Peyer's patch (tissue), 4 donors: ENCODE results near the gene ZBTB3. TPM values are rescaled to one million over a fixed set of nuclear protein-coding genes. Genes with fewer than 3 reads are reported as not detected.
"Not testable (repeated sequence)": the region's sequence is repeated elsewhere in the genome, so short reads cannot be mapped to it uniquely, and the experiment has no call there.

Experiments
- DNase-seq, 3 donors: peaks; one replicate each; pipeline ENCODE4 v3.0.0-alpha.2; 2017 to 2019
- H3K27ac ChIP-seq, 4 donors: fragments of 200-600 bp; sonication (generic); one replicate each; pipeline ENCODE4 v1.5.1; 2016 to 2019
- H3K27me3 ChIP-seq, 2 donors: fragments of 200-600 bp; sonication (generic); one replicate each; pipeline ENCODE4 v1.5.1; 2019
- H3K36me3 ChIP-seq, 3 donors: fragments of 200-600 bp; sonication (generic); one replicate each; pipeline ENCODE4 v1.5.1; 2016 to 2019
- H3K4me1 ChIP-seq, 4 donors: fragments of 200-600 bp; sonication (generic); one replicate each; pipeline ENCODE4 v1.5.1; 2016 to 2019
- H3K4me3 ChIP-seq, 4 donors: fragments of 200-600 bp; sonication (generic); 1 replicate in 3 of 4; 2 replicates in 1 of 4; pipeline ENCODE4 v1.5.1; 2016 to 2019; ENCODE audit warnings: mild to moderate bottlenecking in 1 of 4
- H3K9me3 ChIP-seq, 4 donors: fragments of 200-600 bp; sonication (generic); one replicate each; pipeline ENCODE4 v1.5.1; 2016 to 2019; ENCODE audit warnings: mild to moderate bottlenecking in 1 of 4
- POLR2A ChIP-seq, 2 donors: fragments of 450-650 bp; IDR thresholded peaks; one replicate each; pipeline ENCODE4 v1.5.1; 2017; ENCODE audit warnings: antibody characterized with exemption in 2 of 2, mild to moderate bottlenecking in 2 of 2, moderate library complexity in 2 of 2
- total RNA-seq, 4 donors: library from RNA; depleted of rRNA; stranded (reverse); fragments of >200 nt; gene quantifications; one replicate each; pipeline ENCODE4 v1.1.0, GENCODE V29; 2016
- TF ChIP-seq, protein P1 (sequence below), 6 experiments: fragments of 450-650 bp in 4 of 6; fragments of 200-600 bp in 2 of 6; sonication (generic) in 1 of 6; IDR thresholded peaks; one replicate each; pipeline ENCODE4 v1.5.1; 2017 to 2019; ENCODE audit warnings: antibody characterized with exemption in 6 of 6, mild to moderate bottlenecking in 3 of 6, moderate library complexity in 1 of 6

Gene ZBTB3
- total RNA-seq, 4 donors from 2014 or later, result 5.0 to 22.0 (median 9.2) TPM

DNA sequence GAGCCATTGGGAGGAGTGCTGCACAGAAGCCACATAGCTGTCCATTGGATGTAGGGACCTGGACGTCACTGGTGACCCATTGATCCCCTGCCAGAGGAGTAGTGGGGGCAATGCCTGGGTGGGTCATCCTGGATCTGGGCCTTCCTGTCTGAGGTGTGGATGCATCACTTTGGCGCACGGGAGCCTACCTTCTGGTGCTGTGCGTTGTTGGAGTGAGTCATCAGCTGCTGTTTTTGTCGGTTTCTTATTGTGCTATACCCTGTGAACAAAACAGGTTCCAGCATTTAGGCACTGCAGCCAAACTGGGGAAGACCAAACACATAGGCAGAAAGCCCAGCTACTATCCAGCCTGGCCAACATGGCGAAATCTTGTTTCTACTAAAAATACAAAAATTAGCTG lies 20.4 kb upstream of the ZBTB3 start:
- Histone ChIP-seq H3K4me1 (peaks cover 0 to 17% (median 6%) of the 10 kb centered on the region in 4 donors), H3K9me3 (no peaks in the 10 kb centered on the region), H3K36me3 (peaks cover 0 to 41% (median 0%) of the 10 kb centered on the region in 3 donors), H3K27me3 (no peaks in the 10 kb centered on the region), H3K27ac (no peak overlapping the region), H3K4me3 (no peak overlapping the region)
- DNase-seq, result no peak
- TF ChIP-seq, protein P1, sequence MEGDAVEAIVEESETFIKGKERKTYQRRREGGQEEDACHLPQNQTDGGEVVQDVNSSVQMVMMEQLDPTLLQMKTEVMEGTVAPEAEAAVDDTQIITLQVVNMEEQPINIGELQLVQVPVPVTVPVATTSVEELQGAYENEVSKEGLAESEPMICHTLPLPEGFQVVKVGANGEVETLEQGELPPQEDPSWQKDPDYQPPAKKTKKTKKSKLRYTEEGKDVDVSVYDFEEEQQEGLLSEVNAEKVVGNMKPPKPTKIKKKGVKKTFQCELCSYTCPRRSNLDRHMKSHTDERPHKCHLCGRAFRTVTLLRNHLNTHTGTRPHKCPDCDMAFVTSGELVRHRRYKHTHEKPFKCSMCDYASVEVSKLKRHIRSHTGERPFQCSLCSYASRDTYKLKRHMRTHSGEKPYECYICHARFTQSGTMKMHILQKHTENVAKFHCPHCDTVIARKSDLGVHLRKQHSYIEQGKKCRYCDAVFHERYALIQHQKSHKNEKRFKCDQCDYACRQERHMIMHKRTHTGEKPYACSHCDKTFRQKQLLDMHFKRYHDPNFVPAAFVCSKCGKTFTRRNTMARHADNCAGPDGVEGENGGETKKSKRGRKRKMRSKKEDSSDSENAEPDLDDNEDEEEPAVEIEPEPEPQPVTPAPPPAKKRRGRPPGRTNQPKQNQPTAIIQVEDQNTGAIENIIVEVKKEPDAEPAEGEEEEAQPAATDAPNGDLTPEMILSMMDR (IDR thresholded peaks at IDR 0.05), result no peak
- no peak for TF ChIP-seq POLR2A (IDR thresholded peaks at IDR 0.05)

DNA sequence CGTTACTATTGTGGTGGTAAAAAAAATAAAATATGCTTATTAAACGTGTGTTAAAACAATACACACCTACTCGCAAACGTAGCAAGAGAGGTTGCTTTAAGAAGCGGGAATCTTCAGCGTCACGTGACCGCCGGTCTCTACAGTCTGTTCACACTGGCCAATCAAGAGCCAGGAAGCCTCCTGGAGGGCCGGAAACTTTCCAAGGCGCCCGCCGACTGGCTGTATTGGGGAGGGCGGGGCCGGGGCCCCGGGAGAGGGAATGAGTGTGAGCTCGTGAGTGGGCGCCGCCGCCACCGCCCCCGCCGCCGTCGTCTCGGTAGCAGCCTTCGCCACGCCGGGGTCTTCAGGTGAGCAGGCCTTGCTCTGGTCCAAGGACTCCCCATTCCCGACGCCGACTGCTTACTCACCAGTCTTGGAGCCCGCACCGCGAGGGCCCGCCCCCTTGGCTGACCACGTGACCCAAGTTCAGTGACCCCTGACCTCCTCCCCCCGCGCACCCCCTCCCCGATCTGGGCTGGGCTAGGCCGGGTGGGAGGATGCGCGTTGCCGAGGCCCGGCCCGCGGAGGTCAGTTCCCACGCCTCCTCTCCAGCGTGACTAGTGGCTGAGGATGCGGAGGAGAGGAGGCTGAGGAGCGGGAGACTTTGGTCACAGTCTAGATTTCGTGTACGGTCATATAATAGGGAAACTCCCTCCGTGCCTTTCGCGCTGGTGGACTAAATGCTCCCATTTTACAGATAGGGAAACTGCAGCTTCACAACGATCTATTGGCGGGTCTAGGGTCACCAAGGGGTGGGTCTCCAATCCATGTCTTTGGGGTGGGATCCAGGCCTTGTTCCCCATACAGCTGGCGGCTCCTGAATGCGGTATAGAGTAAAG lies 17.4 kb upstream of the ZBTB3 start, which contains the start of gene TAF6L:
TAF6L (plus strand) TSS at position 253 of the 878 bp plus-strand sequence. CDS start 4,388 bp downstream, outside the sequence.
- peak; percentile 97 to 99 (median 98) for DNase-seq
- peak; percentile 39 to 53 for TF ChIP-seq POLR2A (IDR thresholded peaks at IDR 0.05)
- TF ChIP-seq, protein P1 (IDR thresholded peaks at IDR 0.05), result no peak
- no peaks in the 10 kb centered on the region for H3K27me3 ChIP-seq
- H3K9me3 ChIP-seq, result no peaks in the 10 kb centered on the region
- H3K4me1 ChIP-seq, result peaks cover 0 to 17% (median 6%) of the 10 kb centered on the region in 4 donors
- H3K36me3 ChIP-seq, result peaks cover 0 to 23% (median 0%) of the 10 kb centered on the region in 3 donors
- H3K27ac ChIP-seq, result peak within 1 kb of the TSS; percentile 85 to 98 (median 93)
- peak within 1 kb of the TSS; percentile 56 to 96 (median 76) for H3K4me3 ChIP-seq

DNA sequence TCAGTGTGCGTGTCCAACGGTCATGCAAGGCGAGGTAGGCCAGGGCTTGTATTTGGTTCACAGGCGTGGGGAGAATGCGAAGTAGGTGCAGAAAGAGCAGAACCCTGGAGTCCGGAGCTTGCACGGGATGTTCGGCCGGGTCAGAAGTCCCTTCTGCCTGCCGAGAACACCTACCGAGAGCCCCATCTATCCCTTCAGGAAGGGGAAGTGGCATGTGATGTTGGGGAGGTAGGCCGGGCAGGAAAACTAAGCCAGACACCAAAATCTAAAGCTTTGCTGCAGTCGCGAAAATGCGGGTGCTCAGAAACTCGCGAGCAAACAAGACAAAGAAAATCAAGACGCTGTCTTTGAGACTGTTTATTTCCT lies 16.8 kb upstream of the ZBTB3 start:
- no peaks in the 10 kb centered on the region for H3K27me3 ChIP-seq
- peak overlapping the region; percentile 85 to 98 (median 93) for H3K27ac ChIP-seq
- DNase-seq, result peak; percentile 40 to 59 (median 57)

DNA sequence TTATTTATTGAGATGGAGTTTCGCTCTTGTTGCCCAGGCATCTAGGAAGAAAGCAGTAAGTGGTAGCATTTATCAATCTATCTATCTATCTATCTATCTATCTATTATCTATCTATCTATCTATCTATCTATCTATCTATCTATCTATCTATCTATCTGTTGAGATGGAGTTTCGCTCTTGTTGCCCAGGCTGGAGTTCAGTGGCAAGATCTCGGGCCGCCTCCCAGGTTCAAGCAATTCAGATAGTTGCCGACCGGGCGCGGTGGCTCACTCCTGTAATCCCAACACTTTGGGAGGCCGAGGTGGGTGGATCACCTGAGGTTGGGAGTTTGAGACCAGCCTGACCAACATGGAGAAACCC lies 6.9 kb upstream of the ZBTB3 start:
- peaks cover 0 to 10% (median 4%) of the 10 kb centered on the region in 4 donors for H3K4me1 ChIP-seq
- not testable (repeated sequence) for H3K27me3 ChIP-seq, H3K36me3 ChIP-seq, H3K9me3 ChIP-seq, DNase-seq
- H3K4me3 ChIP-seq, result peak overlapping the region; percentile 65 to 81 (median 70)
- peak overlapping the region; percentile 82 to 87 (median 84) for H3K27ac ChIP-seq

More for the DNA sequence above, 16.8 kb upstream of the ZBTB3 start:
- Histone ChIP-seq H3K36me3 (peaks cover 0 to 23% (median 0%) of the 10 kb centered on the region in 3 donors), H3K9me3 (no peaks in the 10 kb centered on the region), H3K4me3 (peak overlapping the region; percentile 56 to 96 (median 76)), H3K4me1 (peaks cover 0 to 17% (median 6%) of the 10 kb centered on the region in 4 donors)
- TF ChIP-seq POLR2A (IDR thresholded peaks at IDR 0.05), result no peak
- TF ChIP-seq, protein P1 (IDR thresholded peaks at IDR 0.05), result no peak

DNA sequence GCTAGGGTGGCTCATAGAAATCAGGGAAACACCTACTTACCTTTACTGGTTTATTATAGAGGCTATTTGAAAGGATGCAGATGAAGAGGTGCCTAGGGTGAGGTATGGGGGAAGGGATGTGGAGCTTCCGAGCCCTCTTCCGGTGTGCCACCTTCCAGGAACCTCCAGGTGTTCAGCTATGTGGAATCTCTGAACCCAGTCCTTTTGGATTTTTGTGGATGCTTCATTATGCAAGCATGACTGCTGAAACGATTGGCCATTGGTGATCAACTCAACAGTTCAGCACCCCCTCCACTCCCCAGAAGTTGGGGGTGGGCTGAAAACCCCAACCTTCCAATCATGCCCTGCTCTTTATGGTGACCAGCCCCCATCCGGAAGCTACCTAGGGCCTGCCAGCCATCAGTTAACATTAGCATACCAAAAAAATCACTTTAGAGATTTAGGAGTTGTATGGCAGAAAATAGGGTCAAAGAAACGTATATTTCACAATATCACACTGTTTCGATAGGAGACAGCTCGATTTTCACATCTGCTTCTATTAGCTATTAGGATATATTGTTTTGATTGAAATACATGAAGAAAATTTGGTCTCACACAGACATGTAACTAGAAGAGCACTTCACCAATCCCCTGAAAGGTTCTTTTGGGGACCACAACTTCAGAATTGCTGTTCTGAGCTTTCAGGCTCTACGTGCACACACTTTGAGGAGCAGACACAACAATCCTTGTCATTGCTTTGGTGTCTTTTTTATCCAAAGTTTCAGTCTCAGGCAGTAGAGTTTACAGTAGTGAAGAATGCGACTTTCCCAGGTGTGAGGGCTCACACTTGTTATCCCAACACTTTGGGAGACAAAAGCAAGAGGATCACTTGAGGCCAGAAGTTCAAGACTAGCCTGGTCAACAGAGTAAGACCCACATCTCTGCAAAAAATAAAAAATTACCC lies 4.2 kb upstream of the ZBTB3 start:
- no peak overlapping the region for H3K27ac ChIP-seq
- H3K9me3 ChIP-seq, result no peaks in the 10 kb centered on the region
- H3K27me3 ChIP-seq, result no peaks in the 10 kb centered on the region
- peaks cover 0 to 21% (median 8%) of the 10 kb centered on the region in 4 donors for H3K4me1 ChIP-seq
- TF ChIP-seq, protein P1 (IDR thresholded peaks at IDR 0.05), result no peak
- no peak for TF ChIP-seq POLR2A (IDR thresholded peaks at IDR 0.05)
- DNase-seq, result no peak
- H3K4me3 ChIP-seq, result no peak overlapping the region
- no peaks in the 10 kb centered on the region for H3K36me3 ChIP-seq
